Embryonic facial prominence (tissue), 1 donor: ENCODE data around the gene IL6ST.
A peak's percentile ranks its signal among the peaks of the same experiment; 100 is the strongest.
"Not testable (repeated sequence)": the region's sequence is repeated elsewhere in the genome, so short reads cannot be mapped to it uniquely, and the experiment has no call there.

Experiments
- DNase-seq: peaks from one replicate; pipeline ENCODE4 v3.0.0-alpha.2; 2016; ENCODE audit errors: extremely low spot score

Gene IL6ST

GRCh38 chr5:55966284-55966683 lies 28.5 kb downstream of the IL6ST start:
- no peak for DNase-seq

GRCh38 chr5:55965525-55965924 lies 29.2 kb downstream of the IL6ST start:
- DNase-seq = no peak

GRCh38 chr5:55960779-55961178 lies 34.0 kb downstream of the IL6ST start:
- no peak for DNase-seq

GRCh38 chr5:55959208-55959607 lies 35.6 kb downstream of the IL6ST start:
- no peak for DNase-seq

GRCh38 chr5:55941154-55941553 lies 53.6 kb downstream of the IL6ST start:
- DNase-seq = not testable (repeated sequence)

GRCh38 chr5:55937598-55937997 lies 57.2 kb downstream of the IL6ST start:
- DNase-seq = not testable (repeated sequence)

- DNase-seq = peak; percentile 20
These were observed 58.6 kb downstream of the IL6ST start for GRCh38 chr5:55936100-55936693.

- no peak for DNase-seq
These were observed 59.4 kb downstream of the IL6ST start for GRCh38 chr5:55935371-55935770.

GRCh38 chr5:55934720-55935119 lies 60.0 kb downstream of the IL6ST start:
- no peak for DNase-seq

GRCh38 chr5:55934115-55934613 lies 60.6 kb downstream of the IL6ST start:
- no peak for DNase-seq

- no peak for DNase-seq
These were observed 61.2 kb downstream of the IL6ST start for GRCh38 chr5:55933377-55934114.

GRCh38 chr5:55932700-55933099 lies 62.1 kb downstream of the IL6ST start:
- no peak for DNase-seq

GRCh38 chr5:55929020-55929799 lies 65.6 kb downstream of the IL6ST start:
- DNase-seq = no peak

- DNase-seq = no peak
These were observed 66.7 kb downstream of the IL6ST start for GRCh38 chr5:55927861-55928655.

GRCh38 chr5:55926476-55926875 lies 68.3 kb downstream of the IL6ST start:
- no peak for DNase-seq

- DNase-seq = no peak
These were observed 69.1 kb downstream of the IL6ST start for GRCh38 chr5:55925712-55926111.

- no peak for DNase-seq
These were observed 69.6 kb downstream of the IL6ST start for GRCh38 chr5:55925181-55925580.

GRCh38 chr5:55924744-55925143 lies 70.0 kb downstream of the IL6ST start:
- no peak for DNase-seq

GRCh38 chr5:55923865-55924500 lies 70.8 kb downstream of the IL6ST start:
- DNase-seq = no peak

GRCh38 chr5:55923177-55923771 lies 71.5 kb downstream of the IL6ST start:
- no peak for DNase-seq

GRCh38 chr5:55921617-55922016 lies 73.1 kb downstream of the IL6ST start:
- DNase-seq = no peak
